GM19238 (cell line): ENCODE data around the gene KLRB1.
"Not testable (repeated sequence)": the region's sequence is repeated elsewhere in the genome, so short reads cannot be mapped to it uniquely, and the experiment has no call there.

Experiments
- DNase-seq: peaks from one replicate; pipeline ENCODE4 v3.0.0; 2011; ENCODE audit warnings: low spot score; ENCODE audit not compliant: insufficient read length

Gene KLRB1

DNA sequence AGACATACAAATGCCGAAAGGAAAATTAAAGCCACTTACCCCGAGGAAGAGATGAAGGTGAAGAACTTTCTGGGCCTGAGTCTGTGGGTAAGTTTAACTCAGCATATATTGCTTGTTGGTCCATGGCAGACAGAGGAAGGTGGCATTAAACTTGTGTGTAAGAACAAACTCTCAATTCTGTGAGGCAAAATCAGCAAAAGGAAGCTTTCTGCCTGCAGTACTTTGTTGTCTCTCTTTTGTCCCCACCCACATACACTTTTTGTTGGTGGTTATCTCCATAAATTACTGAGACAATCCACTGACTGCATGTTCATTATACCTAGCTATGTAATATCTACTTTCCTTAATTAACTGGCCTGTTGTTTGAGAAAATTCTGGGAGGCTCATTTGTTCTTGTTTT, at the start of gene KLRB1:
TSS of gene KLRB1 (minus strand) at position 201 of the 400 bp plus-strand sequence. CDS start at position 124, 77 bp downstream.
- no peak for DNase-seq

DNA sequence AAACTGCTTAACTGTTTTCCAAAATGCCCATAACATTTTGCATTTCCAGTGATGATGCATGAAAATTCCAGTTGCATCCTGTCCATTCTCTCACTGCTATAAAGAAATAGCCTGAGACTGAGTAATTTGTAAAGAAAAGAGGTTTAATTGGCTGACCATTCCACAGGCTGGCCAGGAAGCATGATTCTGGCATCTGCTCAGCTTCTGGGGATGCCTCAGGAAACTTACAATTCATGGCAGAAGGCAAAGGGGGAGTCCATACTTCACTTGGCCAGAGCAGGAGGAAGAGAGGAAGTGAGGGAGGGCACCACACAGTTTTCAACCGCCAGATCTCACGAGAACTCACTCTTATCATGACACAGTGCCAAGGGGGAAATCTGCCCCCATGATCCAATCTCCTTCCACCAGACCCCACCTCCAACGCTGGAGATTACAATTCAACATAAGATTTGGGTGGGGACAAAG, 43.6 kb upstream of the KLRB1 start:
- no peak for DNase-seq

DNA sequence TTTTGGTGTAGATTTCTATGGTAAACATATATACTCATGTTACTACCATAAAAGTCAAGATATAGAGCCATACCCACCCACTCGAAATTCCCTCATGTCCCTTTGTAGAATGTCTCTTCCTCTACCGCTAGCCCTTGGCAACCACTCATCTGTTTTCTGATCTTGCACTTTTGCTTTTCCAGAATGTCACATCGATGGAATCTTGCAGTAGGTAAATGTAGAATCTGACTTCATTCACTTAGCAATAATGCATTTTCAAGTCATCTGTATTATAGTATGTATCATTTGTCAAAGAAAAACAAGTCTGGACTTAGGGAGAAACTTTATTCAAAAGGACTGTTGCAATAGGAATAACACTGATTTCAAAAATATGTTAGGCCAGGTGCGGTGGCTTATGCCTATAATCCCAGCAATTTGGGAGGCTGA, 42.4 kb upstream of the KLRB1 start:
- no peak for DNase-seq

DNA sequence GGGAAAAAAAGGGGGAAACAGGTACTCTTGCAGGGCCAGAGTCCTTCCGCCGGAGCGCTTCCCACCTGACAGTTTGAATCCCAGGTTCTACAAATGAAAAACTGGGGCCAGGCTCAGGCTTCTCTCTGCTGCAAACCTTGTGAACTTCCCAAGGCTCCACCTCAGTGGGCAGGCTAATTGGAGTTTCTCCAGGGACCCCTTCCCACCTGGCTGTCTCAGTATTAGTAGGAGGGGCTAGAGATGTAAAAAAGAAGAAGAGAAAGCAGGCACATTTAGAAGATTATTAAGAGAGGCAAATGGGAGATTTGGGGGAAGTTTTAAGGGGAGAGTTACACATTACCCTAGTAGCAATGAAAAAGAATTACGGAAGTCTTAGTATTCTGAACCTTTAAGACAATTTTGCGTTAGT, 41.8 kb upstream of the KLRB1 start:
- no peak for DNase-seq

DNA sequence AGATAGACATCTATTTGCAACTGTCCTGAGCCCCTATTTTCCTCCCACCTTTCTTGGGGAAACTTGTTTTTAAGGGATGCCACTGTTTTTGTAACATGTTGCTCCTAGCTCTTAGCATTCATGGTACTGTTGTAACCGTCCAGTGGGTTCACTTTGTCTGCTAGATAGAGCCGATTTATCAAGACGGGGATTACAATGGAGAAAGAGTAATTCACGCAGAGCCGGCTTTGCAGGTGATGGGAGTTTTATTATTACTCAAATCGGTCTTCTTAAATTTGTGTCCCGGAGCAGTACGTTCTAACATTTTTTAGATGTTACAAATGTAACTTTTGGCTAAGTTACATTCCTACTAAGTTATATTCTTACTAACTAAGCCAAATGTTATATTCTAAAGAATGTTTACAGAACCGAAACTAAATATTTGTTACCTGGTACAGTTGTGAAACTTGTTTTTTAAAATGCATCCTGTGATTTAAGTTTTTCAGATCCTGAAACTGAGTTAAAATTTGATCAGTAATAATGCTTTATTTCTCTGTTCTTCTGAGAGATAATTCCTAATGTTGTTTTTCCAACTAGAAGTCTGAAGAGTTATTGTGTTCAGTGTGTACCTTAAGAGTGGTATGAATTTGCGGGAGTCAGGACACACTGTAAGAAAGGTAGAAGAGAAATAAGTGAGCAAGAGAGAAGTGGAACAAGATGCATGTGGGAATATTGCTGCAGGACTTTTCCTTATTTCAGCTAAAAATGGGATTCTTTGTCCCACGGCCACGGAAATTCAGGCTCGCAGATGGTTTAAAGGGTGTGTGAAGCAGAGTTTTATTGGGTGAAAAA, 41.2 kb upstream of the KLRB1 start:
- no peak for DNase-seq

DNA sequence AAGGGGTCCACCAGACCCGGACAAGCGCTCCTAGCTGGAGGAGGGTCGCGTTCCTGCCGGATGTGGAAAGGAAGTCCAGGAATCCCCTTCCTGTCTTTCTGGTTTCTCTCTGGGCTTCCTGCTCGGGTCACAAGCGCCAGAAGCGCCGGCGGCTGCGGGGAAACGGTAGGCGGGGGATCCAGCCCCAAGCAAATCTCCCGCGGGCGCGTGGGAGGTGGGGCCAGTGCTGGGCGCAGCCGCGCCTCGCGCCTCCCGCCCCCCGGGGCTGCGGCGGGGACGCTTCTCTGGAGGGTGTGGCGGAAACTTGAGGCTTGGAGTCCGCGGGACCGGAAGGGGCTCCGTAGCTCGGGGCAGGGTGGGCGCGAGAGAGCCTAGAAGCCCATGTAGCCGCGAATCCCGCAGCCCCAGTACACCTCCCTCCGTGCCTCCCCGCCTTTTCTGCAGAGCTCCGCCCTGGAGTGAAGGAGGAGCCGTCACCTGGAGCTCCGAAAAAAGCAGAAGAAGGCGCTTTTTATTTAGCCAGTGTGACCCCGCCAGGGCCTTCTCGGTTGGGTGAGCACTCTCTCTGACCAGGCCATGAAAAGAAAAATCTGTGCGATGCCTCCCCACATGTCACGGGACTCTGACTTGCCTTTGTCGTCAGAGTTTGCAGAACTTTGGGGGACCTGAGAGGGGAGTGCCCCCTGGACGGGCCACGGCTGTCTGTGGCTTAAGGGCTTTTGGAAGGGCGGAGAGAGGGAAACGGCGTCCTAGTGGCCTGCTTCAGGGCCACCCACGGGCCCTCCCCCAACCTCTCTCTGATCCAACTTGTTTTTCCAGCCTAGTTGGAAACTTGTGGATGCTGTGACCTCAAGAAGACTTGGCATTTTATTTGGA, 40.3 kb upstream of the KLRB1 start:
- peak; percentile 73 for DNase-seq

DNA sequence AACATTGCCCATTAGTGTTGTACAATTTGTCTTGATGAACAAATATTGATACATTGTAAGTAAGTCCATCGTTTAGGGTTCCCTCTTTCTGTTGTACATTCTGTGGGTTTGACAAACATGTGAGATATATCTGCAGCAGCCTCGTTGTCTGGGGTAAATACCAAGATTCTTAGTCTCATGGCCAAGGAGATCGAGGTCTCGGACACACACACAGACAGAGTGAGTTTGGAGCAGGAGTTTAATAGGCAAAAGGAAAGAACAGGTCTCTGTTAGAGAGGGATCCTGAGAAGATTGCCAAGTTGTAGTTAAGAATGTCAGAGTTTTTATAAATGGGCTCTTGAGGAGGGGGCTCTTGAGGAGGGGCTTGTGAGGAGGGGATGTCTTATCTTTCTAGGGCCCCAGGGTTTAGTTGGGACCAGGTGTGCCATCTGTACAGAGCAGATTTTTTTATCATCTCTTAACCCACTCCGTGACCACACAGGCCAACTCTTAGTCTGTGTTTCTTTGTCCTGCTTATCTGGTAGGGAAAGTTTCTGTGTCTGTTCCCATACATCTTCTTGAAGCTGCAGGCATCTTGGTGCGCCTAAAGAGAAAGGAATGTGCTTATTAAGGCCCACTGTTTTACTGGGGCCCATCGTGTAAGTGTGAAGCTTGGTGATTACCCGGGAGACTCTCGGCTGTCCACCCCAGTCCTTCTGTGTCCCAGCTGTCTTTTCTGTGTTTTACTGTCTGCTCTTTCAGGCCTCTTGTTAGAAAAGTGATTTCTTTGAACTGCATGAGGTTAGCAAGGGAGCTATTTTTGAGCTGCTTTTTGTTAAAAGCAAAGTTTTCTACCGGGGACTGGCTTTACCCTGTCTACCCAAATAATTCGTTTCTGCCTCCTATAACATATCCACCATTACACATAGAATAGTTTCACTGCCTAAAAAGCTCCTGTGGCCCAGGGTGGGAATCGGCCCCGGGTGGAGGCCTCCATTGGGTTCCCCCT, 39.4 kb upstream of the KLRB1 start:
- DNase-seq: no peak

DNA sequence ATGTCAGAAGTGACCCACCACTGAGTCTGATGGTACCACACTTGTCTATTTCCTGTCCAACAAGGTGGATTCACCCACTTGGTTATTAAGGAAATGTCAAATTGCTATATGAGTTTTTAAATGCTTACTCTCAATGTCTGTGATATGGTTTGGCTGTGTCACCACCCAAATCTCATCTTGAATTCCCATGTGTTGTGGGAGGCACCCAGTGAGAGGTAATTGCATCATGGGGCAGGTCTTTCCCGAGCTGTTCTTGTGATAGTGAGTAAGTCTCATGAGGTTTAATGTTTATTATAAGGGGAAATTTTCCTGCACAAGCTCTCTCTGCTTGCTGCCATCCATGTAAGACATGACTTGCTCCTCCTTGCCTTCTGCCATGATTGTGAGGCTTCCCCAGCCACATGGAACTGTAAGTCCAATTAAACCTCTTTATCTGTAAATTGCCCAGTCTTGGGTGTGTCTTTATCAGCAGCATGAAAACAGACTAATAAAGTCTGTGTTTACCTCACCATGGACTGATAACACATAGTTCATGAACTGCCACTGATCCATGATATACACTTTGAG, 37.4 kb upstream of the KLRB1 start:
- not testable (repeated sequence) for DNase-seq

DNA sequence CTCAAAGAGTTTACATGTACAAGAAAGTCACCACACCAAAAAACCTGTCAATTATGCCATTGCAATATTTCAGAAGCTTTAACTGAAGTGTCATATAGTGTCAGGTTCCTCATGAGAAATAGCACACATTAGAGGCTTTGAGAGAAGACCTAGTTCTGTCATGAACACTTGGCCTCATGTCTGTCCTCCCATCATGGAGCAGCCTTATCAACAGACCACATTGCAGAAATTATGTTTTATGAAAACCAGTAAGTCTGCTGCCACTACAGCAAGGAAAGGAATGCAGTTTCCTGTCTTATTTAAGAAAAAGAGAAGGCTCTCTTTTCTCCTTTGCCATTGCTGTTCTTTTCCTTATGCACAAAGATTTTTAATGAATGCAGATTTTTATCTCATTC, 35.5 kb upstream of the KLRB1 start:
- DNase-seq: no peak

DNA sequence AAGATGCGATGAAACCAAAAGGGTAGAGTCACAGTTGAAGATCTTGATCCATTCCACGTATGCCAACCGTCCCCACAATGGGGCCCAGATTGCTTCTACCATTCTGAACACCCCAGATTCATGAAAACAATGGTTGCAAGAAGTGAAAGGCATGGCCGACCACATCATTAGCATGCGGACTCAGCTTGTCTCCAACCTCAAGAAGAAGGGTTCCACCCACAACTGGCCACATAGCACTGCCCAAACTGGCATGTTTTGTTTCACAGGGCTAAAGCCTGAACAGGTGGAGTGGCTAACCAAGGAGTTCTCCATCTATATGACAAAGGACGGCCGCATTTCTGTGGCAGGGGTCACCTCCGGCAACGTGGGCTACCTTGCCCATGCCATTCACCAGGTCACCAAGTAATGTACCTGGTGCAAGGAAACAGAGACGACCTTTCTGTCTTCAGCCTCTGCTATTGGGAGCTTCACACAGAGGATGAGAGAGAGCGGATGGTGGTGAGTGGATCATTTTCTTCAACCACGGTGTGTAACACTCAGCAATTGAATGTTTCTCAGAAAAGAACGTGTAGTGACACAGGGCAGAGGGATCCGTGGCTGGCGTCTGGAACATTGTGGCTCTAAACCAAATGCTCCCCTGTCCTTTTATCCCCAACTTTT, 35.0 kb upstream of the KLRB1 start:
- no peak for DNase-seq

DNA sequence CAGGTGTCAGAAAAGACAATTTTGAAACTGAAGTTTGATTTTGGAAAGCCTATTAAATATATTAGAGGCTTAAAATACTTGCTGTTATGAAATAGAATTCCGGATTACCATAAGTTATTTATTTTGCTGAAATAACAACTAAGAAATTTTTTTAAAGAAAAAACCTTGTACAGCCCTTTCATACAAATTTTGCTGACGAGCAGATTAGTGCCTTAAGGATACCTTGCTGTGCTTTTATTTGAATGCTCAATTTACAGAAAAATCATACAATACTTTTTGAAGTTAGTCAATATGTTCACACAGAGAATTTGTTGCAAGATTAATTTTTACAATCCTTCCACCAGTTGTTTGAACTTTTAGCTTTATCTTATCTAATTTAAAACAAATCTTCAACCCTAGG, 32.3 kb upstream of the KLRB1 start:
- no peak for DNase-seq

DNA sequence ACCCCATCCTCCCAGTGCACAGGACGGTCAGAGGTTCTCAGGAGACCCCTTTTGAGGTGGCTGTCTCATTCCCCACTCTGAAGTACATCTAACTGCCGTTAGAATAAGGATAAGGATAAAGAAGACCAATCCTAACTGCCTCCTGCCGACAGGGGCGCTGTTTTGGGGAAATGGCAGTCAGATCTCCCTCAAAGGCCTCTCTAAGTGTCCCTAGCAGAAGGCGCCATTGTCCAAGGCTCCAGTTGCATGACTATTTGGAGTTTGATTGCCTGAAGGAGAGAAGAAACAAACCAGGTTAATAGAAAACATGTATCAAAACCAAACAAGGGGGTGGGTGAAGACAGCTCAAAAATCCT, 29.1 kb upstream of the KLRB1 start:
- DNase-seq: no peak

DNA sequence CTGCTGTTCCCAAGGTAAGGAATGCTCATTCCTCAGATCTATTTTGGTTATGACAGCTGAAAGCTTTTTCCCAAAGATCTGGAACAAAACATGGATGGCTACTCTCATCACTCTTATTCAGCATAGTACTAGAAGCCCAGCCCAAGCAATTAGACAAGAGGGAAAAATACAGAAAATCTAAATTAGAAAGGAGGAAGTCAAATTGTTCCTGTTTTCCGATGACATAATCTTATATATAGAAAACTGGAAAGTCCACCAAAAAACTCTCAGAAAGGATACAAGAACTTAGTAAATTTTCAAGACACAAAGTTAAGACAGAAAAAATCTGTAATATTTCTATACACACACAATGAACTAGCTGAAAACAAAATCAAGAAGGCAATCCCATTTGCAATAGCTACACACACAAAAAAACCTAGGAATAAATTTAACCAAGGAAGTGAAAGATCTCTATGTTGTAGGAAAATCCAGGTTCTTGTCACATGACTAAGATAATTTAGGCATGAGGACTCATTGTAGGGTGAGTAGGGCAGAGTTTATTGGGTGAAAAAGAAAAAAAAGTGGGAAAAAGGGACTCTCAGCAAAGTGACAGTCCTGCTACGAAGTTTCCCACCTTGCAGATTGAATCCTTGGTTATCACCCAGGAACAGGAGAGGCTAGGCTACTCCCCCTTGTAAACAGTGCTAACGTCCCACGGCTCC, 28.6 kb upstream of the KLRB1 start:
- no peak for DNase-seq

DNA sequence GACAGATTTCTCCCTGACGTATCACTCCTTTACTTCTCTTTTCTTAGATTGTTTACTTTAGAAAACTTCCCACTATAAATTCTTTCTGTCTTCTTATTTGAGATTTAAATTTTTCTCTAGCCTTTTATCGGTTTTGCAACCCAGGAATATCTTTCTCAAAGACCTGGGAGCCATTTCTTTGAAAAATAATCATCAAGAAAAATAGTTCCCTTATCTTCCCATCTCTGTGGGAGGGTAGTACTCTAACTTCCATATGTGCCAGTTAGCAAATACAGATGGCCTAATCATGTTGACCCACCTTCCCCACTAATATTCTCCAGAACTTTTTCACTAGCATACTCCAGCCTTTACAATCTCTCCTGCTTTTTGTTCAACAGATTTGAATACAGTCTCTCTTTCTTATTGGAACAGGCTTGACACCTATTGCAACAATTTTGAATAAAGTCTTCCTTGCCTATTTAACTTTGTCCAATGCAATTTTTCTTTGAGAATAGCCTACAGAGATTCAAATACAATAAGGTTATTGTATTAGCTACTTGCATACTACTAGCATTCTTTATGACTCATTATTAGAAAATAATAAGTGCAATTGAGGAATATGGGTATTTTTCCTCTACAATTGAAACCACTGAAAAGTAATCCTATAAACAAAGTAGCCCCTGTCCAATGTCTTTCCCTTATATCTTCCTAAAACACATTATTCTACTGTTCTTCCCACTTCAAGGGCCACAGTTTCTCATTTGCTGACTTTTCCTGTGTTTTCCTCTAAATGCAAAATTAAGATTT, 27.4 kb upstream of the KLRB1 start:
- DNase-seq: no peak

DNA sequence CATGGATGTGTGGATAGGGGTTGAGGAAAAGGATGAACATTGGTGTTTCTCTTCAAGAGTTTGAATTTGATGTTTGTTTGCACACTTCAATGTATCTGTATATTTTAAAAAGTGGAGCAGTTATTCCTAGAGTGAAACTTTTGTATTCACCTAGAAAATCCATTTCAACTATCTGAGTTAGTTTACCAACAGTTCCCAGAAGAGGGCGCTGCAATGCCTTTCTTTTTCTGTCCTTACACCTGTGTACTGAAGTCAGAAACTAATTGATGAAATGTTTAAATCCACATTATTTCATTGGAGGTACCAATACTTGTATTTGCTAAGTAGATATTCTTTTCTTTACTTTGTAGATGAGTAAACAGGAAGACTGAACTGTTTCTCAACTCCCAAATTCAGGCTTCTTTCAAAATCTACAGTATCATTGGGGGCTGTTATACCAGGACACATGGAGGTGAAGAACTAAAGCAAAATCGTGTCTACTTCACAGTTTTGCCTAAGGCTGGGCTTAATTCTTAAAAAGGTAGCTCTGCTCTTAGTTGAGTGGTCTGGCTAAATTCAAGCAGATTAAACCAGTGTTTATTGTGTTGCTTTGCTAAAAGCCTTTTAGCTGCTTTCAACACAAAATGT, 26.6 kb upstream of the KLRB1 start:
- peak; percentile 19 for DNase-seq

DNA sequence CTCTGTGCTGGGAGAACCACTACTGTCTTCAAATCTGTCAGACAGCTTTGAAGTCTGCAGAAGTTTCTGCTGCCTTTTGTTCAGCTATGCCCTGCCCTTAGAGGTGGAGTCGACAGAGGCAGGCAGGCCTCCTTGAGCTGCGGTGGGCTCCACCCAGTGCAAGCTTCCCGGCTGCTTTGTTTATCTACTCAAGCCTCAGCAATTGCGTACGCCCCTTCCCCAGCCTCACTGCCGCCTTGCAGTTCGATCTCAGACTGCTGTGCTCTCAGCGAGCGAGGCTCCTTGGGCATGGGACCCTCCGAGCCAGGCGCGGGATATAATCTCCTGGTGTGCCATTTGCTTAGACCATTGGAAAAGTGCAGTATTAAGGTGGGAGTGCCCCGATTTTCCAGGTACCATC, 25.1 kb upstream of the KLRB1 start:
- no peak for DNase-seq

DNA sequence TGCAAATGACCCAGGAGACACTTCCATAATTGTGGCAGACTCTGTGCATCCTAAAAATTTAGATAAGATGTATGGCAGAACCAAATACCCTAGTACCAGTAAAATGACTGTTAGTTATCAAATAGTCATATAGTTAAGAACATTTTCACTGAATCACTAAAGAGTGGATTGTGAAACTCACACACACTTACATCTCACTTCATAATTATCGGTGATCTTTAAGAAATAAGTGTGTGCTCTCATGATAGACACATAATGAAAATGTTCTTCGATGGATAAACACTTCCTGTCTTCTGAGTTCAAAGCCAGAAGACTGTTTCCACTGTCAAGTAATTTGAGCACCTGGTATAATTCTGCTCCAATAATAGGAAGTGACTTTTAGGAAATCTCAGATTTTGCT, 19.1 kb upstream of the KLRB1 start:
- DNase-seq: no peak

DNA sequence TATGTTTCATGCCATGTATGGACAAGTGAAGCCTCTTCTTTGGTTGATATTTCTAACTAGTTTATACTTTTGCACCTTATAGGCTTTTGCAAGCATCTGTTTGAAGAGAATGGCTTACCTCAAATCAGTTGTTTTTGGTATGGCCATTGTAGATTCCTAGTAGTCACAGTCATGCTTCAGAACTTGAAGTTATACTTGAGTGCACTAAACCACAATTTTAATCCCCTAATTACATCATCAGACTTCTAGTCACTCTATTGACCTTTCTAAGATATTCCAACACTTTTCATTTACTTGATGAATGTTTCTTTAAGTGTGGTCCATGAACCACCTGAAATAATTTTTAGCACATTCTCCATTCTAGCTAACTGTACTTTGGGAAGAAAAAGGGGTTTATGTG, 18.6 kb upstream of the KLRB1 start:
- no peak for DNase-seq

DNA sequence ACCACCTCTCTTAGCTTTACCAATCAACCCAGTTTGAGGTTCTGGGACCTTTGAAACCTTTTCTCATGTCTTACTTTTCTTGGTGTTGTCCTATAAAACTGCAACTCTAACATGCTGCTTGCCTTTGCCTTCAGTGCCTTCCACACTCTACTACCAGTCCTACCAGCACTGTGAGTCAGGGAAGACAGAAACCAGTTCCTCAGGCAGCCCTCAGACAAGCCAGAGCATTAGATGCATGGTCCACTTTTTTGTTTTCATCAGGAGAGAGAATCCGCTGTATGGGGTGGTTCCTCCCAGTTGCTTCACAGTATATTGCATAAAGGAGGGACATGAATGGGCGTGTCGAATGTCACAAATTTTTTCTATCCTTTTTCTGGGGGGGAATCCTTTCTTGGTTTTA, 17.3 kb upstream of the KLRB1 start:
- no peak for DNase-seq
